COLO668 (cell line): Measurements from ENCODE around the gene TP53RK.

Source experiments
- DNase-seq: peaks from one replicate; lab custom pipeline; 2025; ENCODE audit not compliant: unreplicated experiment; lab: John Stamatoyannopoulos, UW

The TP53RK gene

DNA sequence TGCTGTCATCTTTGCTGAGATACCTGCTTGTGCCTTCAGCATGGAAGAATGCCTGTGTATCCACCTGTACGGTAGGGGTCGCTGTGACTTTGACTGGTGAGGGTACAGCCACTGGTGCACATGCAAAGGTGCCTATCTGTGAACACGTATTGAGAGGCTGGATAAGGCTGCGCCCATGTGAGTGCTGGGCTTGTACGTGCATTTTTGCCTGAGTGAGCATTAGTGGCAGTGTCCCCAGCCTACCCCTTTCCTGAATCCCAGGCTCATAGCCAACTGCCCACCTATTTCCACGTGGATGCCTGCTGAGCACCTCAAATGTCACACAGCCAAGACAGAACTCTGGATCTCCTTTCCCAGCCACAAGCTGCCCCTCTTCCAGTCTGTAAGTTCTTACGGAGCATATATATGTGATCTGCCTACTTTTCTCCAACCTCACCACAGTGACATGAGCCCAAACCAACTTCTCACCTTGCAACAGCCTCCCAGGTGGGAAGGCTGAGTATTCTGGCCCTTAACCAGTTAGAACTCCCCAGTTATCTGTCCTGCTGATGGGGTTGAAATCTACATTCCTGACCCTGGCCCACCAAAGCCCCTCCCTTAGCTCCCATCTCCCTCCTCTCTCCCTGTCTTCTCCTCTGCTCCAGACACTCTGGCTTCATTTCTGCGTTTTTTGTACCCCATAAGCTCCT lies 19.1 kb upstream of the TP53RK start:
- peak; percentile 30 for DNase-seq

- no peak for DNase-seq
Observed at GRCh38 chr20:46706242-46706641, 17.0 kb upstream of the TP53RK start.

DNA sequence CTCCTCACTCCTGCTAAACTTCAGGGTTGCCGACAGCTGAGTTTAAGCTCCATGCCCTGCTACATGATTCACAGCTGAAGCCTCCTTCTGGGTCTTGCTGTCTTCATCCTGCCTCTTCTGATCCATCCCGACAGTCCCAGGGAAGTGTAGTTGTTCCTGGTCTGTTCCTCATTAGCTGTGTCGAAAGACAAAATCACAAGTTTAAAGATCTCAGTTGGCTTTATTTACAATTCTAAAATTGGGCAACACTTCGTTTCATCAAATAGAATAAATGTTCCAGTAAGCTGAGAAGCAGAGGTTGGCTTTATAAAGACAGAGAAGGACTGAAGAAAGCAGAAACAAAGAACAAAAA lies 16.1 kb upstream of the TP53RK start:
- DNase-seq: no peak

DNA sequence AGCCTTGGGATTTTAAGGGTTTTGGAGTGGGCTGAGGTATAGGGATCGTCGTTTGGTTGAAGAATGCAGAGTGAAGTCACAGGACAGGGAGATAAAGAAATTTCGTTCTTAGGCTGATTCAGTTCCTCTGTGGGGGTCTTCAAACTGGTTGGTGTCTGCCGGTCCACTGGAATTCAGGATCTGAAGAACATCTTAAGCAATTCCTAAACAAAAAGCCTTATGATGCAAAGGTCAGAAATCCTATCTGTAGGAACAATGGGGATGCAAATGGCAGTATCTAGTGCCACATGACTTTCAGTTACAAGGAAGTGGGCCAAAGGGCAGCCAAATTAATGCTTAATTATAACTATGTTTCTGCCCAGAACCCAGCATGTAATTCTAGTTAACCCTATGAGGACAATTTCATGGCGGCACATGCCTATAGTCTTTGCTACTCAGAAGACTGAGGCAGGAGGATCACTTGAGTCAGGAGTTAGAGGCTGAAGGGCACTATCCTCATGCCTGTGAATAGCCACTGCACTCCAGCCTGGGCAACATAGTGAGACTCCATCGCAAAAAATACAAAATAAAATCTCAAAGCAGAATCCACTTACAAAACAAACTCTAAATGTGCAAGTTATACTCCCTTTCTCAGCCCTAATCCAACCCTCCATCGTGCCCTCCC lies 15.6 kb upstream of the TP53RK start:
- DNase-seq: no peak

GRCh38 chr20:46703435-46703834 lies 14.2 kb upstream of the TP53RK start:
- no peak for DNase-seq

DNA sequence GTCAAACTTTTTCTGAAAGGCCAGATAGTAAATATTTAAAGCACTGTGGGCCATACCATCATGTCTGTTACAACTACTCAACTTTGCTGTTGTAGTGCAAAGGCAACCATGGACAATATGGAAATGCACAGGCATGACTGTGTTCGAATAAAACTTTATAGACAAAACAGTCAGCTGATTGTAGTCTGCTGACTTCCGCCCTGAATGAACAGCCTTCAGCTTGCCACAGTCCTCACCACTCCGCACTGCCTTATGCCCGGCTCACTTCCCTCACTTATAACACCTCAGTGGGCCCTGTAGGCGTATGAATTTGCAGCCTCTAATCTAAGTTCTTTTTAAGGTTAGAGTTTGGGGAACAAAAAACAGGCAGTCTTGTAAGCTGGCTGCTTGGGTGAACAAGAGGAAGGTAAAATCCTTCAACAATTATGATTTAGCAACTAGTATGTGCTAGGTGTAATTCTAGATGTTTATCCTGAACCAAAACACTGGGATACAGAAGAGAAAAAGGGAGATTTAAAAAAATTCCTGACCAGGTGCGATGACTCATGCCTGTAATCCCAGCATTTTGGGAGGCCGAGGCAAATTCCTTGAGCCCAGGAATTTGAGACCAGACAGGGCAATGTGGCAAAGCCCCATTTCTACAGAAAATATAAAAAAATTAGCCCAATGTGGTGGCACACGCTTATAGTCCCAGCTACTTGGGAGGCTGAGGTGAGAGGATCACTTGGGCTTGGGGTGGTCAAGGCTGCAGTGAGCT lies 13.4 kb upstream of the TP53RK start:
- no peak for DNase-seq

GRCh38 chr20:46701986-46702385 lies 12.7 kb upstream of the TP53RK start:
- DNase-seq: no peak

DNA sequence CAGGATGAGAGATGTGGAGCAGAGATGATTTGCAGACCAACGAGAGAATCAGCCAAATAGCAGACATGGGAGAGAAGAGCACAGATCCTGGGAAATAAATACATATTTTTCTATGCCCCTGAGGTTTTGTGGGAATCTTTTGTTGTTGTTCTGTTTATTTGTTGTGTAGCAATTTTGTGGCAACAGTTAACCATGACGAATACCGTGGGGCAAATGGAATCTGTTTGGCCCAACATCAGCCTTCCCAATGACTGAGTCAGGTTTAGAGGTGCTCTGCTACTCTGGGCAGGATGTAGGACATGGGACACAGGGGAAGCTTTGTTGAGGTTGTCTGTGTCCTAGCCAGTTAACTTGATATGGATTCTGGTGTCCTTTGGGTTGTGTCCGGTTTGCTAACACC lies 12.3 kb upstream of the TP53RK start:
- no peak for DNase-seq

DNA sequence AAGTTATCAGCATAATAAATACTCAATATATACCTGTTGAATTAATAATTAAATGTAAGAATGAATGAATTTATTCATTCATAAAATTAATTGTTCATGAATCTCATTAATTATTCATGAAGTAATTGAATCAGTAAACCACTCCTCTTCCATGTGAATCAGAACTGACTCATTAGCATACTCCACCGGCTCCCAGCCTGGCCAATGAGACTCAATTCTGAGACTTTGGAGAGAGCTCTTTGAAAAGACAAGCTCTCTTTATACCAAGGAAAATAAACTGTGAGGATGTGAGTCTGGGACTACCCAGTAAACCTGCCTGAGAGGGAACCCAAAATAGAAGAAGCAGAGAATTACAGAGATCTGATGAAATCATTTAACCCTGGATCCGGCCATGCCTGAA lies 11.8 kb upstream of the TP53RK start:
- DNase-seq: no peak

GRCh38 chr20:46700481-46700880 lies 11.2 kb upstream of the TP53RK start:
- DNase-seq: no peak

GRCh38 chr20:46699651-46700359 lies 10.6 kb upstream of the TP53RK start:
- peak; percentile 18 for DNase-seq

GRCh38 chr20:46698788-46699187 lies 9.5 kb upstream of the TP53RK start:
- DNase-seq: no peak

DNA sequence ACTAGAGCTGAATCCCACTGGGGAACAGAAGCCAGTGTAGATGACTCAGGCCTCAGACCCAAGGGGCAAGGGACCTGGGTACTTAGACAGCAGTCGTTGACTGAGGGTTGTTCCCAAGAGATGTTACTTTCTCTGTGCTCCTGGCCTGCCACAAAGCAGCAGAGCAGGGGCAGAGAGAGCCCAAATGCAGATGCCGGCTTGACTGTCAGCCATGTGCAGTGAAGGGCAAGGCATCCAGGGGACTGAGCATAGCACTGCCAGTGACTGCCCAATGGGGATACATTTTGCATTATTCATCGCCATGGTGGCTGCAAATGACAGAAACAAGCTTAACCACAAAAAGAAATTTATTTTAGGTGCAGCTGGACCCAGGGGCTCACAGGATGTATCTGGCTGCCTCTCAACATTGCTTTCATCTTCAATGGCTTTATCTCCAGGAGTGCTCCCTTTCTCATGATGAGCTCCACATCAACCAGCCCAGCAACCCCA lies 7.6 kb upstream of the TP53RK start:
- no peak for DNase-seq

- peak; percentile 21 for DNase-seq
Observed at GRCh38 chr20:46695892-46696291, 6.6 kb upstream of the TP53RK start.

DNA sequence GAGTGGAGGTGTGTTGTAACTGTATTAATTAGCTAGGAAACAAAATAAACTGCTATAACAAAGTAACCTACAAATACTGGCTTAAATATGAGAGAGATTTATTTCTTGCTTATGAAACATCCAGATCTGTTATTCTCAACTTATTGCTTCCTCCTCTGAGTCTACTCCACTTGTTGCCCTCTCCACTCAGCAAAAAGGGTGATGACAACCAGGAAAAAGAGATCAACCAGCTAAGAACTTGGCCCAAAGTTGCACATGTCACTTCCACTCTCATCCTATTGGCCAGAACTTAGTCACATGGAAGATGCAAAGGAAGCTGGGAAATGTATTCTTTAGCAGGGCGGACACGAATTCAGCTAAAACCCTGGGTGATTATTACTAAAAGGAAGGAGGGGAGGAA lies 5.2 kb upstream of the TP53RK start:
- no peak for DNase-seq

DNA sequence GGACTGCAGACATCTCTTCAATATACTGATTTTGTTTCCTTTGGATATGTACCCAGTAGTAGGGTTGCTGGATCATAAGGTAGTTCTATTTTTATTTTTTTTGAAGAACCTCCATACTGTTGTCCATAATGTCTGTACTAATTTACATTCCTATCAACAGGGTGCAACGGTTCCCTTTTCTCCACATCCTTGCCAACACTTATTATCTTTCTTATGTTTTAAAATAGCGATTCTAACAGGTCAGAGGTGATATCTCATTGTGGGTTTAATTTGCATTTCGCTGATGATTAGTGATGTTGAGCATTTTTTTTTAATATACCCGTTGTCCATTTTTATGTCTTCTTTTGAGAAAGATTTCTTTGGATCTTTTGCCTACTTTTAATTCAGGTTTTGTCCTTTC lies 2.0 kb upstream of the TP53RK start:
- DNase-seq: no peak

DNA sequence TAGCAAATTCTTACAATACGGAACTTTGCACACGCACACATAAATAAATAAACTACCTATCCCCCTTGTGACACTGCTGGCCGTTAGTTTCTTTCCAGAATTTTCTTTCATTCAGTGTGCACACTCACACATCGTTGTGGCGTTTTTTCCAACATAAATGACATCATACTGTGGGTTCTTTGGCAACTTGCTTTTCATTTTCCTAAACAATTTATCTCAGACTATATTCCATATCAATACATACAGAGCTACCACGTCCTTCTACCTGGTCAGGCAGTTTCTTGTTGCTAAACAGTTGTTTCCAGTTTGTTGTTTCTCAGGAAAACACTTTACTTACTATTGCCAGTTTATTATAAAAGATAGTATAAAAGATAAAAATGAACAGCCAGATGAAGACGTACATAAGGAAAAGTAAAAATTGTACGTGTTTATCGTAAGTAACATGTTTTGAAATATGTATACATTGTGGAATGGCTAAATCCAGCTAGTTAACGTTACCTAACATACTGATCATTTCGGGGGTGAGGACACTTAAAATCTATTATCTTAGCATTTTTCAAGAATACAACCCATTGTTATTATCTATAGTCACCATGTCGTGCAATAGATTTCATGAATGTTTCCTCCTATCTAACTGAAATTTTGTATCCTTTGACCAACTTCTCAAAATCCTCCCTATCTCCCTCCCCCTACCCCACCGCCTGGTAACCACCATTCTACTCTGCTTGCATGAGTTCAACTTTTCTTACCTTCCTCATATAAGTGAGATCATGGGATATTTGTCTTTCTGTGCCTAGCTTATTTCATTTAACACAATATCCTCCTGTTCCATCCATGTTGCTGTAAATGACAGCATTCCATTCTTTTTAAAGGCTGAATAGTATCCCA lies 1.2 kb upstream of the TP53RK start:
- DNase-seq: no peak

GRCh38 chr20:46689754-46690085 lies 476 bp upstream of the TP53RK start:
- no peak for DNase-seq

GRCh38 chr20:46688151-46689081 lies 828 bp downstream of the TP53RK start:
- DNase-seq: no peak
